ENCODE measurements around the gene ZNF764. TPM values are rescaled to one million over a fixed set of nuclear protein-coding genes. Genes with fewer than 3 reads are reported as not detected.

ZNF764 gene
- total RNA-seq, 6 experiments from 2014 or later: 5.1 to 6.8 (median 5.7) TPM

DNA sequence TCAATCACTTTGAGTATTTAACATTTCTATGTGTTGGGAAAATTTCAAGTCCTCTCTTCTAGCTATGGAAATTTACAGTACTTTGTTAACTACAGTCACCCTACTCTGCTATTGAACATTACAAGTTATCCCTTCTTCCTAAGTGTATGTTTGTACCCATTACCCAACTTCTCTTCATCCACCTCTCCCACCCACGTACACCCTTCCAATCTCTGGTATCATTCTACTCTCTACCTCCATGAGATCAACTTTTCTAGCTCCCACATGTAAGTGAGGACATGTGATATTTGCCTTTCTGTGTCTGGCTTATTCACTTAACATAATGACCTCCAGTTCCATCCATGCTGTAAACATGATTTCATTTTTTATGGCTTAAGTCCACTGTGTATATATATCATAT is 16.5 kb upstream of the ZNF764 start:
- no peak overlapping the region for H3K27ac Mint-ChIP-seq
- peaks cover 1% of the 10 kb centered on the region; the same call in 1 of the 2 replicates for H3K27me3 Mint-ChIP-seq (ENCODE audit: insufficient read depth)
- TF ChIP-seq CTCF (IDR thresholded peaks at IDR 0.05): no peak
- H3K4me1 Mint-ChIP-seq (ENCODE audit: low read depth): peaks cover 12% of the 10 kb centered on the region
- no peaks in the 10 kb centered on the region for H3K9me3 Mint-ChIP-seq
- H3K4me3 Mint-ChIP-seq: no peak overlapping the region
- no peak for DNase-seq
- no peaks in the 10 kb centered on the region for H3K36me3 Mint-ChIP-seq (ENCODE audit: low read depth)

DNA sequence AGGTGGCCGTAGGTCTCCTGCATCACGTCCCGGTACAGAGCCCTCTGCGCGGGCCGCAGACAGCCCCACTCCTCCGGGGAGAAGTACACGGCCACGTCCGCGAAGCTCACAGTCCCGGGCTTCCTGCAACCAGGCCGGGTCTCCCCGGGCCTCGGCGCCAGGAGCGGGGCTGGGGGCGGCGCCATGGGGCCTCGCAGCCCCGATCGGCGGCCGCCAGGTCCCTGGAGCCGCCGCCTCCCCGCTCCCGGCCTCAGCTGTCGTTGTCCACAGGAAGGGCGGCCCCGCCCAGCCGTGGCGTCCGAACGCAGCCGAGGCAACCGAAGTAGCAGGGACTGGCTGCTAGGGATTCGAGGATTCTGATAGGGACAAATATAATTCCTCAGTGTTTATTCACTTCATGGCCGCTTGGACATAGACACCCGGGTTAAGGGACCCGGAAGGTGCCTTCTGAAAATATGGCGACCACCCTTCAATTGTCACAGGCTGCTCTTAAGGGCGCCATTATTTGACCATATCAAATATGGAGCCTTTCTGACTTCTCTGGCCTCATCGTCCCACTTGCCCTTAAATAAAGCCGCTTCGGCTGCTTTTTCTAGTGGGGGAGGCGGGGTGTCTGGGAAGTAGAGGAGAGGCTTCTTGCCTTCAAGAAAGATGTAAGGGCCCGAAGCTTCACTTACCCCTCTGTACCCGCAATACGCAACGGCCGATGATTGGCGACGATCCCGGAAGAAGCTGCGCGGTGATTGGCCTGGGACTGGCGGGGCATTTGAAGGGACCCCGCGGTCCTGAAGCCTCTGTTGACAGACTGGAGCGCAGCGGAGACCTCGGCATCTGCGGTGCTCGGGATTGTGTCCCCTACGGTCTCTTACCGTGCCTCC is 13.5 kb upstream of the ZNF764 start, which contains the start of gene ZNF688:
Gene ZNF688 (minus strand): TSS at position 270 of the 878 bp plus-strand sequence. CDS start 85 bp downstream, at position 185.
- Mint-ChIP-seq H3K27me3 (ENCODE audit: insufficient read depth) (peaks cover 1% of the 10 kb centered on the region), H3K4me1 (ENCODE audit: low read depth) (peaks cover 19% of the 10 kb centered on the region), H3K4me3 (peak within 1 kb of the TSS; percentile 98), H3K27ac (peak within 1 kb of the TSS; percentile 95), H3K9me3 (no peaks in the 10 kb centered on the region), H3K36me3 (ENCODE audit: low read depth) (no peaks in the 10 kb centered on the region)
- no peak for TF ChIP-seq CTCF (IDR thresholded peaks at IDR 0.05)
- DNase-seq: peak; percentile 97

DNA sequence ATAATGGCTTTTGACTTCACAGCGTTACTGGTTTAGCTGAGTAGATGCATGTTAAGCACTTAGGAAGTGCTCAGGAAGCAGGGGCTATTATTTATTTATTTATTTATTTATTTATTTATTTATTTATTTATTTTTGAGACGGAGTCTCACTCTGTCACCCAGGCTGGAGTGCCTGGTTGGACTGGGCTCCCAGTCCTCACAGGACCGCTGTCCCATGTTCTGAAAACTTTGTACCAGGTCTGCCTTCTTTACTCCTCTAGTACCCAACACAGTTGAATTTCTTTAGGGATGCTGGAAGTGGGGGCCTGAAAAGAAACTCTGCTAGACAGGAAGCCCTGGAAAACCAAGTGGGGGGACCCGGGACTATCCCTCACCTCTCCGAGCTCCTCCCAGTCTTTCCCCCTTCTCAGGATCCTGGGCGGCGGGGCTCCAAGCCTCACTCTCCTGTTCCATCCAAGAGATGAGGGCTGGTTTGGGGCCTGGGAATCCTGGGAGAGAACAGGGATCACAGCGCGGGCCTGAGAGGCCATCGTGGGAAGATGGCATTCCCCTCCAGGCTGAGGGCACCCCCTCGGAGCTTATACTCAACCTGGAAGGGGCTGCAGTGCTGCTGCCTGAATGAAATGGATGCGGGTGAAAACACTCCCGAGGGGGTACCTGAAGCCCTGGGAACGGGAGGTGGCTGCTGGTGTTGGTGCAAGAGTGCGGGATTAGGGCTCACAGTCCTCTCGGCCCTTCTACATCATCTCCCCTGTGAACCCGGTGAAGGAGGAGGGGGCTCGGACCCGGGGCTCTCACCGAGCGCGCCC is 12.7 kb upstream of the ZNF764 start:
- H3K4me1 Mint-ChIP-seq (ENCODE audit: low read depth): peaks cover 19% of the 10 kb centered on the region
- H3K4me3 Mint-ChIP-seq: peak overlapping the region; percentile 92
- H3K27ac Mint-ChIP-seq: peak overlapping the region; percentile 95
- no peak for TF ChIP-seq CTCF (IDR thresholded peaks at IDR 0.05)
- H3K9me3 Mint-ChIP-seq: no peaks in the 10 kb centered on the region
- peaks cover 1% of the 10 kb centered on the region for H3K27me3 Mint-ChIP-seq (ENCODE audit: insufficient read depth)
- DNase-seq: peak; percentile 29
- H3K36me3 Mint-ChIP-seq (ENCODE audit: low read depth): no peaks in the 10 kb centered on the region

DNA sequence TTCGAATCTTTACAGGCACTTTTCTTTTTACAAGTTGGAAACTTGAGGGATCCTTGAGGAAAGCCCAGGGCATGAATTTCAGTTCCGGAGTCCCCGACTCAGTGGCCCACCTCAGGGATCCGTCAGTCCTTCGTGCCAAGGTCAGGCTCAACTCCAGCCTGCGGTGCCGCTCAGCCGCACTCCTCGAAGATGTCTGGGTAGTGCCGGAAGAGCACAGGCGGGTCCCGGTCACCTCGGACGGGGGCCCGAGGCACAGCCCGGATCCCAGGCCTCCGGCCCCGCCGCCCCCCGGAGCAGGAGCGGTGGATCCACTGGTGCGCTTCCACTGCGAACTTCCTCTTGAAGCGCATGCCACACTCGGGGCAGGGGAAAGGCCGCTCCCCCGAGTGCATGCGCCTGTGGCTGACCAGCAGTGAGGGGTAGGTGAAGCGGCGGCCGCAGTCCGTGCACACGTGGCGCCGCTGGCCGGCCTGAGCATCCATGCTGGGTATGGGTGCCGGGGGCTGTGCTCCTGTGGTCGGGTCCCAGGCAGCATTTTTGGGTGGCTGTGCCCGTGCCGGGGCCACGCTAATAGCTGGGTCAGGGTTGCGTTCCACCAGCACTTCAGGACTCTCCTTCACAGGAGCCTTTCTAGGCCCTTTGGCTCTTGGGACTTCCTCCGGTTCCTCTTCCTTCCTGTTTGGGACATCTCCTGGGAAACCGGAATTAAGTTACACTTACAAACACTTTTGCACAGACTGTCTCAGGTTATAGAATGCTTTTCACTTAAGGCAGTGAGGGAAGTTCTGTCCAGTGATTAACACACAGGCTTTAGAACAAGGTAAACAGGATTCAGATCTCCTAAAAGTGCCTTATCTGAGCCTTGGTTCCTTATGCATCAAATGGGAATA is 11.8 kb upstream of the ZNF764 start:
- H3K36me3 Mint-ChIP-seq (ENCODE audit: low read depth): no peaks in the 10 kb centered on the region
- TF ChIP-seq CTCF (IDR thresholded peaks at IDR 0.05): no peak
- no peak for DNase-seq
- H3K4me3 Mint-ChIP-seq: no peak overlapping the region
- H3K4me1 Mint-ChIP-seq (ENCODE audit: low read depth): peaks cover 19% of the 10 kb centered on the region
- peaks cover 3% of the 10 kb centered on the region for H3K27me3 Mint-ChIP-seq (ENCODE audit: insufficient read depth)
- no peaks in the 10 kb centered on the region for H3K9me3 Mint-ChIP-seq
- H3K27ac Mint-ChIP-seq: no peak overlapping the region

GRCh38 chr16:30569281-30569680 is 11.1 kb upstream of the ZNF764 start:
- Mint-ChIP-seq H3K9me3 (no peaks in the 10 kb centered on the region), H3K27ac (no peak overlapping the region), H3K4me3 (no peak overlapping the region), H3K4me1 (ENCODE audit: low read depth) (peaks cover 19% of the 10 kb centered on the region), H3K27me3 (ENCODE audit: insufficient read depth) (peaks cover 4% of the 10 kb centered on the region), H3K36me3 (ENCODE audit: low read depth) (no peaks in the 10 kb centered on the region)
- DNase-seq: no peak
- TF ChIP-seq CTCF (IDR thresholded peaks at IDR 0.05): no peak
